GM23338 (cell line): ENCODE results near the gene TBC1D30. TPM values are rescaled to one million over a fixed set of nuclear protein-coding genes. Genes with fewer than 3 reads are reported as not detected.

ENCODE experiments used
- ATAC-seq: fragments of 200-7000 bp; cut with Tn5 transposase; 3 replicates; pipeline ENCODE4 v1.9.1; 2020
- DNase-seq: peaks from one replicate; pipeline ENCODE4 v3.0.0-alpha.2; 2015; ENCODE audit warnings: low spot score
- H2AFZ ChIP-seq: fragments of 200-600 bp; sonication (generic); 2 replicates; pipeline ENCODE4 v1.8.0; 2016; ENCODE audit warnings: antibody characterized with exemption, mild to moderate bottlenecking, moderate library complexity
- H3F3A ChIP-seq: fragments of 200-600 bp; sonication (generic); replicated peaks from 2 replicates; pipeline ENCODE4 v1.8.0; 2017; ENCODE audit warnings: antibody characterized with exemption, mixed run types, low read depth
- H3K27ac ChIP-seq: fragments of 200-600 bp; sonication (generic); 2 replicates; pipeline ENCODE4 v1.6.1; 2016; ENCODE audit warnings: low read depth
- H3K27me3 ChIP-seq: fragments of 200-600 bp; sonication (generic); 2 replicates; pipeline ENCODE4 v1.8.0; 2016; ENCODE audit warnings: mild to moderate bottlenecking, mixed run types, moderate library complexity; ENCODE audit not compliant: insufficient read depth
- H3K36me3 ChIP-seq: fragments of 200-600 bp; sonication (generic); 2 replicates; pipeline ENCODE4 v1.8.0; 2016; ENCODE audit warnings: mild to moderate bottlenecking; ENCODE audit not compliant: insufficient read depth
- H3K4me1 ChIP-seq: fragments of 200-600 bp; sonication (generic); 2 replicates; pipeline ENCODE4 v1.8.0; 2016; ENCODE audit warnings: mild to moderate bottlenecking, moderate library complexity; ENCODE audit not compliant: insufficient read depth
- H3K4me2 ChIP-seq: fragments of 200-600 bp; sonication (generic); 2 replicates; pipeline ENCODE4 v1.7.1; 2017; ENCODE audit warnings: mixed run types
- H3K4me3 ChIP-seq: fragments of 200-600 bp; sonication (generic); 2 replicates; pipeline ENCODE4 v1.6.1; 2016; ENCODE audit warnings: mixed run types
- H3K79me2 ChIP-seq: fragments of 200-600 bp; sonication (generic); replicated peaks from 2 replicates; pipeline ENCODE4 v1.8.0; 2017; ENCODE audit warnings: mild to moderate bottlenecking; ENCODE audit not compliant: insufficient read depth
- H3K9me2 ChIP-seq: fragments of 200-600 bp; sonication (generic); 2 replicates; pipeline ENCODE4 v1.8.0; 2017; ENCODE audit not compliant: insufficient read depth
- H4K20me1 ChIP-seq: fragments of 200-600 bp; sonication (generic); replicated peaks from 2 replicates; pipeline ENCODE4 v1.8.0; 2017; ENCODE audit warnings: mild to moderate bottlenecking; ENCODE audit not compliant: insufficient read depth
- H3K27ac Mint-ChIP-seq: 2 replicates; pipeline ENCODE4 v1.8.0; 2020; ENCODE audit warnings: inconsistent platforms, mild to moderate bottlenecking, moderate library complexity, mixed read lengths
- H3K27me3 Mint-ChIP-seq: 3 replicates; pipeline ENCODE4 v1.8.0; 2022; ENCODE audit warnings: low read depth, mild to moderate bottlenecking, moderate library complexity, mixed read lengths, inconsistent platforms; ENCODE audit not compliant: insufficient read depth, poor library complexity
- H3K36me3 Mint-ChIP-seq: 3 replicates; pipeline ENCODE4 v1.8.0; 2021; ENCODE audit warnings: low read depth, mild to moderate bottlenecking, inconsistent platforms, moderate library complexity, mixed read lengths
- H3K4me1 Mint-ChIP-seq: 3 replicates; pipeline ENCODE4 v1.8.0; 2020; ENCODE audit warnings: mild to moderate bottlenecking, inconsistent platforms, mixed read lengths
- H3K4me3 Mint-ChIP-seq: 3 replicates; pipeline ENCODE4 v1.8.0; 2021; ENCODE audit warnings: moderate library complexity, mild to moderate bottlenecking, inconsistent platforms, mixed read lengths
- H3K9me3 Mint-ChIP-seq: 3 replicates; pipeline ENCODE4 v1.8.0; 2020; ENCODE audit warnings: moderate library complexity, mild to moderate bottlenecking, inconsistent platforms, mixed read lengths
- CTCF ChIP-seq, 2 experiments: fragments of 200-600 bp in 1 of 2; sonication (generic) in 1 of 2; conservative IDR thresholded peaks; 2 replicates each; pipeline versions ENCODE4 v1.5.1 to v1.6.1; 2016 to 2017; ENCODE audit warnings: antibody characterized with exemption in 2 of 2, low read depth in 2 of 2, mild to moderate bottlenecking in 2 of 2, moderate library complexity in 1 of 2
- STAT1 ChIP-seq: IDR thresholded peaks from one replicate; pipeline ENCODE4 v1.6.1; 2016; ENCODE audit warnings: antibody characterized with exemption; ENCODE audit not compliant: unreplicated experiment
- polyA plus RNA-seq: library from polyadenylated mRNA; unstranded; fragments of >200 nt; fragmentation: Nextera tagmentation; extraction: Ambion mirVana; gene quantifications from 2 replicates; pipeline ENCODE4 v1.2.1, GENCODE V29; 2016
- total RNA-seq: library from RNA; depleted of rRNA; stranded (reverse); fragments of >200 nt; shearing (Covaris generic); gene quantifications from 2 replicates; pipeline ENCODE4 v1.2.3, GENCODE V29; 2014
- TF ChIP-seq, protein P1 (sequence below): IDR thresholded peaks from one replicate; pipeline ENCODE4 v1.6.1; 2018; ENCODE audit warnings: antibody characterized with exemption; ENCODE audit not compliant: unreplicated experiment

TBC1D30 gene
- total and polyA plus RNA-seq, 2 experiments from 2014 or later = 2.9 to 9.6 TPM

DNA sequence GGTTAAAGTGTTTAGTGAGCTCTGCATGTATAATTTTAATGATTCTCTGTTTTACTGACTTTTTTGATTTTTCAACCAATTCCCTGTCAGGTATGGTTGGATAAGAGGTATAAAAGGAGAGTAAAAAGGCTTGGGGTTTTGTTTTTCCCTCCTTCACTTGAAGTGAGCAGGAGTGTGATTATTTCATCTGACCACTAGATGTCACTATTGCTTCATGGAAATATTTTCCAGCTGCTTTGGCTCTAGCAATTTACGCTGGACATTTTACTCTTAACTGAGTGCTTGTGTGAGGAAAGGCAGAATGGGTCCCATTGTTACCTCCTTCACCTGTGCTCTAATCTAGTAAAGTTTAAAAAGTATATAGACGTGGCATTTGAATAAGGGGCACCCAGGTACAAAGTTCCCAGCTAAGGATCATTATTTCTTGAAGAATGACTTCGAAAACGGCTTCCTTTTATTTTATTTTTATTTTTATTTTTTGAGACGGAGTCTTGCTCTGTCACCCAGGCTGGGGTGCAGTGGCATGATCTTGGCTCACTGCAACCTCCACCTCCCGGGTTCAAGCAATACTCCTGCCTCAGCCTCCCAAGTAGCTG is 66.5 kb downstream of the TBC1D30 start:
- Histone ChIP-seq H3F3A (no peaks in the 10 kb centered on the region), H3K4me2 (0 out of 2 replicates have a peak overlapping the region, but pooled peaks have one; percentile 53), H3K4me1 (peaks cover 31% of the 10 kb centered on the region), H3K27ac (no peak overlapping the region), H4K20me1 (no peaks in the 10 kb centered on the region), H3K27me3 (no peaks in the 10 kb centered on the region), H3K4me3 (no peak overlapping the region), H3K9me2 (no peaks in the 10 kb centered on the region), H3K36me3 (no peaks in the 10 kb centered on the region), H3K79me2 (no peaks in the 10 kb centered on the region), H2AFZ (no peak overlapping the region)
- no peak overlapping the region for H3K27ac Mint-ChIP-seq
- ATAC-seq = peak; percentile 67
- TF ChIP-seq STAT1 (no peak), CTCF (conservative IDR thresholded peaks at IDR 0.05; ENCODE audit: low read depth in 2 of 2) (peak; percentile 82 to 85)
- H3K27me3 Mint-ChIP-seq = no peaks in the 10 kb centered on the region
- no peaks in the 10 kb centered on the region for H3K9me3 Mint-ChIP-seq
- H3K4me1 Mint-ChIP-seq = peaks cover 29% of the 10 kb centered on the region
- DNase-seq = peak; percentile 87
- no peak overlapping the region for H3K4me3 Mint-ChIP-seq
- no peaks in the 10 kb centered on the region for H3K36me3 Mint-ChIP-seq

DNA sequence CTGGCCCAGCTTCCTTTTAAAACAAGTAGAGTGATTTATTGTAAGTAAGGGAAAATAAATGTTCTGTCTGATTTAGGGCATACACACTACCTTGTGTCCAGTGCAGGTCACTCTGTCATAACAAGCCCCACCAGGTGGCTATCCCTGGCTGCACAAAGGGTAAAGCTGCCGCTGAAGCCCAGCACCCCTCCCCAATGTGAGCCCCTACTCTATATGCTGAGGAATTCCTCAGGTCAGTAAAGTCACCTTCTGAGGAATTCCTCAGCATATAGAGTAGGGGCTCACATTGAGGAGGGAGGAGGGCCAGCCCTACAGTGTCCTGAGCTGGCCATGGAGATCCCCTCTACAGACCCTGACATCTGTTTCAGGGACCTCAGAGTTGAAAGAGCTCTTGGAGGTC is 67.2 kb downstream of the TBC1D30 start:
- H3K27me3 Mint-ChIP-seq = no peaks in the 10 kb centered on the region
- Histone ChIP-seq H3F3A (no peaks in the 10 kb centered on the region), H3K4me1 (peaks cover 31% of the 10 kb centered on the region), H2AFZ (no peak overlapping the region), H3K9me2 (0 out of 2 replicates have a peak, but pooled peaks cover under 1% of the 10 kb centered on the region), H3K36me3 (no peaks in the 10 kb centered on the region), H3K79me2 (no peaks in the 10 kb centered on the region), H3K4me2 (no peak overlapping the region), H3K27me3 (no peaks in the 10 kb centered on the region), H3K4me3 (no peak overlapping the region), H4K20me1 (no peaks in the 10 kb centered on the region), H3K27ac (no peak overlapping the region)
- H3K27ac Mint-ChIP-seq = no peak overlapping the region
- TF ChIP-seq, protein P1, sequence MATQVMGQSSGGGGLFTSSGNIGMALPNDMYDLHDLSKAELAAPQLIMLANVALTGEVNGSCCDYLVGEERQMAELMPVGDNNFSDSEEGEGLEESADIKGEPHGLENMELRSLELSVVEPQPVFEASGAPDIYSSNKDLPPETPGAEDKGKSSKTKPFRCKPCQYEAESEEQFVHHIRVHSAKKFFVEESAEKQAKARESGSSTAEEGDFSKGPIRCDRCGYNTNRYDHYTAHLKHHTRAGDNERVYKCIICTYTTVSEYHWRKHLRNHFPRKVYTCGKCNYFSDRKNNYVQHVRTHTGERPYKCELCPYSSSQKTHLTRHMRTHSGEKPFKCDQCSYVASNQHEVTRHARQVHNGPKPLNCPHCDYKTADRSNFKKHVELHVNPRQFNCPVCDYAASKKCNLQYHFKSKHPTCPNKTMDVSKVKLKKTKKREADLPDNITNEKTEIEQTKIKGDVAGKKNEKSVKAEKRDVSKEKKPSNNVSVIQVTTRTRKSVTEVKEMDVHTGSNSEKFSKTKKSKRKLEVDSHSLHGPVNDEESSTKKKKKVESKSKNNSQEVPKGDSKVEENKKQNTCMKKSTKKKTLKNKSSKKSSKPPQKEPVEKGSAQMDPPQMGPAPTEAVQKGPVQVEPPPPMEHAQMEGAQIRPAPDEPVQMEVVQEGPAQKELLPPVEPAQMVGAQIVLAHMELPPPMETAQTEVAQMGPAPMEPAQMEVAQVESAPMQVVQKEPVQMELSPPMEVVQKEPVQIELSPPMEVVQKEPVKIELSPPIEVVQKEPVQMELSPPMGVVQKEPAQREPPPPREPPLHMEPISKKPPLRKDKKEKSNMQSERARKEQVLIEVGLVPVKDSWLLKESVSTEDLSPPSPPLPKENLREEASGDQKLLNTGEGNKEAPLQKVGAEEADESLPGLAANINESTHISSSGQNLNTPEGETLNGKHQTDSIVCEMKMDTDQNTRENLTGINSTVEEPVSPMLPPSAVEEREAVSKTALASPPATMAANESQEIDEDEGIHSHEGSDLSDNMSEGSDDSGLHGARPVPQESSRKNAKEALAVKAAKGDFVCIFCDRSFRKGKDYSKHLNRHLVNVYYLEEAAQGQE = no peak
- peak in 1 of 2 experiments; percentile 29; a peak in 1 of 4 replicates for TF ChIP-seq CTCF (conservative IDR thresholded peaks at IDR 0.05; ENCODE audit: low read depth in 2 of 2)
- no peaks in the 10 kb centered on the region for H3K36me3 Mint-ChIP-seq
- H3K4me1 Mint-ChIP-seq = peaks cover 29% of the 10 kb centered on the region
- no peaks in the 10 kb centered on the region for H3K9me3 Mint-ChIP-seq
- DNase-seq (peak; percentile 40), ATAC-seq (peak; percentile 71)
- no peak overlapping the region for H3K4me3 Mint-ChIP-seq
